Panc1 (cell line): Measurements from ENCODE around the gene MED13. TPM values are rescaled to one million over a fixed set of nuclear protein-coding genes. Genes with fewer than 3 reads are reported as not detected.
"Not testable (repeated sequence)": the region's sequence is repeated elsewhere in the genome, so short reads cannot be mapped to it uniquely, and the experiment has no call there.

Experiments
- ATAC-seq: fragments of 200-7000 bp; cut with Tn5 transposase; 2 replicates; pipeline ENCODE4 v1.9.1; 2020; ENCODE audit warnings: mild to moderate bottlenecking, moderate library complexity
- BruUV-seq: library from RNA; stranded (reverse); fragments of 400-500 nt; replicated peaks from 2 replicates; lab custom pipeline; 2021; lab: Mats Ljungman, UMichigan
- CTCF ChIA-PET: fragments of 300-600 bp; sonication (Branson Sonifier 250); formaldehyde crosslinking; loops from one replicate; lab custom pipeline; 2022; ENCODE audit warnings: antibody characterized with exemption; lab: Charles Lee
- POLR2A ChIA-PET: fragments of 300-600 bp; sonication (Branson Sonifier 250); formaldehyde crosslinking; loops from one replicate; lab custom pipeline; 2022; ENCODE audit warnings: antibody characterized with exemption; lab: Charles Lee
- DNase-seq: peaks from one replicate; pipeline ENCODE4 v3.0.0-alpha.2; 2010; ENCODE audit warnings: low read depth, low spot score
- H3K27ac ChIP-seq: 2 replicates; pipeline ENCODE4 v1.5.1; 2011; ENCODE audit warnings: mild to moderate bottlenecking, low read length, inconsistent platforms
- H3K27me3 ChIP-seq: fragments of 200-500 bp; sonication (Bioruptor generic); 2 replicates; pipeline ENCODE4 v1.6.0; 2014; ENCODE audit warnings: low read length, inconsistent platforms; ENCODE audit not compliant: control insufficient read depth, insufficient read depth
- H3K36me3 ChIP-seq: fragments of 200-500 bp; sonication (Bioruptor generic); 2 replicates; pipeline ENCODE4 v1.5.1; 2014; ENCODE audit warnings: inconsistent platforms, mild to moderate bottlenecking, low read length, moderate library complexity; ENCODE audit not compliant: control insufficient read depth, insufficient read depth
- H3K4me1 ChIP-seq: 2 replicates; pipeline ENCODE4 v1.5.1; 2011; ENCODE audit warnings: inconsistent platforms, mild to moderate bottlenecking, low read length, moderate library complexity; ENCODE audit not compliant: control insufficient read depth, insufficient read depth
- H3K4me3 ChIP-seq, 2 experiments: 2 replicates each; pipeline ENCODE4 v1.5.1; 2011 to 2012; ENCODE audit warnings: low read depth in 2 of 2, low read length in 2 of 2, mild to moderate bottlenecking in 2 of 2, inconsistent platforms in 1 of 2, moderate library complexity in 1 of 2
- H3K9me3 ChIP-seq: fragments of 200-500 bp; sonication (Bioruptor generic); 2 replicates; pipeline ENCODE4 v1.5.1; 2014; ENCODE audit warnings: low read depth, mild to moderate bottlenecking, inconsistent platforms, low read length, moderate library complexity; ENCODE audit not compliant: control insufficient read depth, insufficient read depth
- CTCF ChIP-seq: fragments of 450-650 bp; IDR thresholded peaks from 2 replicates; pipeline ENCODE4 v1.5.1; 2017; ENCODE audit warnings: mild to moderate bottlenecking
- POLR2AphosphoS5 ChIP-seq: IDR thresholded peaks from 2 replicates; pipeline ENCODE4 v1.6.1; 2012; ENCODE audit warnings: mild to moderate bottlenecking, low read depth, low read length, moderate library complexity
- REST ChIP-seq, 2 experiments: IDR thresholded peaks; 2 replicates each; pipeline ENCODE4 v1.6.1; 2011 to 2012; ENCODE audit warnings: low read depth in 2 of 2, control low read depth in 1 of 2, low read length in 1 of 2, mild to moderate bottlenecking in 1 of 2, moderate library complexity in 1 of 2; ENCODE audit not compliant: insufficient read depth in 1 of 2
- SIN3A ChIP-seq: IDR thresholded peaks from 2 replicates; pipeline ENCODE4 v1.6.1; 2012; ENCODE audit warnings: low read depth, mild to moderate bottlenecking, low read length, moderate library complexity, borderline replicate concordance; ENCODE audit not compliant: insufficient read depth
- TCF7L2 ChIP-seq: IDR thresholded peaks from 2 replicates; pipeline ENCODE4 v1.6.1; 2011; ENCODE audit warnings: mild to moderate bottlenecking, low read depth, low read length, inconsistent platforms
- in situ Hi-C: cut with HindIII; loops from 2 replicates; pipeline ENCODE4 v1.10.0; 2016; ENCODE audit warnings: low sequenced_read_pairs, low pct_unique_long_range_greater_than_20kb
- intact Hi-C: fragments of 100-400 bp; cut with micrococcal nuclease; formaldehyde crosslinking; loops from one replicate; pipeline ENCODE4 v1.10.0; 2022; ENCODE audit not compliant: unreplicated experiment
- total RNA-seq: library from RNA; stranded (reverse); gene quantifications from one replicate; pipeline ENCODE4 v1.2.1, GENCODE V29; 2021; ENCODE audit not compliant: unreplicated experiment

The MED13 gene
- total RNA-seq, 1 experiment from 2014 or later: 69.5 TPM

GRCh38 chr17:62073993-62074392 lies 8.9 kb upstream of the MED13 start:
- in situ Hi-C loops: no loop called here
- no peak for ATAC-seq
- Histone ChIP-seq H3K27ac (no peak overlapping the region), H3K4me3 (no peak overlapping the region), H3K9me3 (no peaks in the 10 kb centered on the region), H3K27me3 (no peaks in the 10 kb centered on the region), H3K36me3 (no peaks in the 10 kb centered on the region), H3K4me1 (no peaks in the 10 kb centered on the region)
- intact Hi-C loops: no loop called here
- BruUV-seq: no TSS peak
- ChIA-PET POLR2A (interaction anchor here (0.7 kb wide), 1 partner anchor 212 kb away, joined by 5 read pairs; no protein-coding TSS in a partner anchor), CTCF (no interaction called here)
- DNase-seq: no peak
- TF ChIP-seq CTCF (no peak), POLR2AphosphoS5 (no peak), SIN3A (no peak), REST (IDR thresholded peaks at IDR 0.05; ENCODE audit: insufficient read depth in 1 of 2, low read depth in 2 of 2, low read length in 1 of 2) (no peak), TCF7L2 (no peak)

DNA sequence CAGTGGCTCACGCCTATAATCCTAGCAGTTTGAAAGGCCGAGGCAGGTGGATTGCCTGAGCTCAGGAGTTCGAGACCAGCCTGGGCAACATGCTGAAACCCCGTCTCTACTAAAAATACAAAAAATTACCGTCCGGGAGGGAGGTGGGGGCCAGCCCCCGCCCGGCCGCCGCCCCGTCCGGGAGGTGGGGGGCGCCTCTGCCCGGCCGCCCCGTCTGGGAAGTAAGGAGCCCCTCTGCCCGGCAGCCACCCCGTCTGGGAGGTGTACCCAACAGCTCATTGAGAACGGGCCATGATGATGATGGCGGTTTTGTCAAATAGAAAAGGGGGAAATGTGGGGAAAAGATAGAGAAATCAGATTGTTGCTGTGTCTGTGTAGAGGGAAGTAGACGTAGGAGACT lies 7.8 kb upstream of the MED13 start:
- intact Hi-C loops, CTCF ChIA-PET, BruUV-seq, in situ Hi-C loops, H3K4me3 ChIP-seq, H3K36me3 ChIP-seq, ATAC-seq, H3K9me3 ChIP-seq, H3K27ac ChIP-seq, H3K4me1 ChIP-seq, POLR2A ChIA-PET, H3K27me3 ChIP-seq, DNase-seq: not testable (repeated sequence)

DNA sequence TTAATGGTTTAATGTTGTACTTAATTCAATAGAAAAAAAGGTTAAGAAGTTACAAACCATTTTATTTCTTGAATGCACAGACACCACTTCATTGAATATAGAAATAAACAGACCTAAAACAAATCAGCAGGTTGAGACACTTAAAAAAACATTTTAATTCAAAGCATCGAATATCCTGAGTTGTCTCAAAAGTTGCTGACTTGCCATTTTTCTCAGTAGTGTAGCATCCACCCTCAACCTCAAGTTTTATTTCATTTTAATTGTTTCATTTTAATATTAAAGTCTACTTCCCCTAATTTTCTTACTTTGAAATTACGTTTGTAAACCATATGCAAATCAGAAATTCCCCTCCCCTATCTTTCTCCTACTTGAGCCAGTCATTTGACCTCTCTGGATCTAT lies 5.8 kb upstream of the MED13 start:
- no TSS peak for BruUV-seq
- ChIA-PET CTCF (interaction anchor here (0.7 kb wide), 1 partner anchor 39 kb away, joined by 4 read pairs; no protein-coding TSS in a partner anchor), POLR2A (no interaction called here)

More for the DNA sequence above, 5.8 kb upstream of the MED13 start:
- intact Hi-C loops (no loop called here), in situ Hi-C loops (no loop called here)
- ATAC-seq (no peak), DNase-seq (no peak)
- no peaks in the 10 kb centered on the region for H3K4me1 ChIP-seq
- no peaks in the 10 kb centered on the region for H3K36me3 ChIP-seq
- H3K9me3 ChIP-seq: no peaks in the 10 kb centered on the region
- H3K27ac ChIP-seq: no peak overlapping the region
- TF ChIP-seq SIN3A: no peak
- no peak for TF ChIP-seq POLR2AphosphoS5
- TF ChIP-seq REST (IDR thresholded peaks at IDR 0.05; ENCODE audit: insufficient read depth in 1 of 2, low read depth in 2 of 2, low read length in 1 of 2): no peak
- TF ChIP-seq TCF7L2: no peak
- TF ChIP-seq CTCF: no peak
- H3K4me3 ChIP-seq: no peak overlapping the region
- no peaks in the 10 kb centered on the region for H3K27me3 ChIP-seq
